H1 (cell line): ENCODE measurements around the gene PIK3R4. TPM values are rescaled to one million over a fixed set of nuclear protein-coding genes. Genes with fewer than 3 reads are reported as not detected.

Experiments
- CTCF ChIP-seq, 3 experiments: IDR thresholded peaks; 1 replicate in 2 of 3; 2 replicates in 1 of 3; pipeline versions ENCODE4 v1.5.1 to v1.6.1; 2011; ENCODE audit warnings: low read length in 3 of 3, mild to moderate bottlenecking in 3 of 3, inconsistent platforms in 2 of 3, low read depth in 1 of 3, moderate library complexity in 1 of 3; ENCODE audit not compliant: insufficient read depth in 1 of 3; ENCODE audit errors: control extremely low read depth in 1 of 3
- GTF2F1 ChIP-seq: IDR thresholded peaks from 2 replicates; pipeline ENCODE4 v1.6.1; 2012; ENCODE audit warnings: low read depth, low read length, improper control_type of control experiment, borderline replicate concordance
- JUND ChIP-seq: IDR thresholded peaks from 2 replicates; pipeline ENCODE4 v1.6.1; 2011; ENCODE audit warnings: mild to moderate bottlenecking, improper control_type of control experiment, low read length
- SP1 ChIP-seq: IDR thresholded peaks from 2 replicates; pipeline ENCODE4 v1.6.1; 2011; ENCODE audit warnings: low read depth, low read length
- polyA plus RNA-seq, 7 experiments: library from polyadenylated mRNA; depleted of rRNA in 3 of 7; stranded (reverse) in 5 of 7; unstranded in 2 of 7; fragments of >200 nt in 5 of 7; fragments of 200-250 nt in 2 of 7; gene quantifications; 1 replicate in 5 of 7; 2 replicates in 1 of 7; 4 replicates in 1 of 7; pipeline versions ENCODE4 v1.2.1 to v1.2.3, GENCODE V29; 2011 to 2013; ENCODE audit warnings: missing spikeins in 2 of 7, mixed read lengths in 2 of 7
- total RNA-seq: library from RNA; stranded (reverse); fragmentation: NEBNext Ultra II Directional; extraction: Animal tissue kit (Norgen Biotek cat#: 25700); gene quantifications from 2 replicates; pipeline ENCODE4 v1.2.1, GENCODE V29; 2021

The PIK3R4 gene
- total and polyA plus RNA-seq, 2 of the 8 experiments (the other 6 are each of a cell fraction or from before 2014, with no cell fraction given): 43.8 to 87.4 TPM

GRCh38 chr3:130709671-130710070 is 37.0 kb downstream of the PIK3R4 start (continued):
- TF ChIP-seq CTCF (IDR thresholded peaks at IDR 0.05; ENCODE audit: control extremely low read depth in 1 of 3, insufficient read depth in 1 of 3, low read depth in 1 of 3, low read length in 3 of 3) (no peak), SP1 (no peak), GTF2F1 (no peak), JUND (no peak)
